ENCODE results near the gene ABI1. TPM values are rescaled to one million over a fixed set of nuclear protein-coding genes. Genes with fewer than 3 reads are reported as not detected.

ABI1 gene
- total and polyA plus RNA-seq, 2 of the 13 experiments (the other 11 are each of a cell fraction or from before 2014, with no cell fraction given): 20.9 to 22.9 TPM

GRCh38 chr10:26854524-26854923, 6.2 kb downstream of the ABI1 start:
- in situ Hi-C loops (cut with HindIII; ENCODE audit: extremely low pct_ligation_motif_present, low pct_unique_long_range_greater_than_20kb) (no loop called here), intact Hi-C loops (cut with micrococcal nuclease; ENCODE audit: unreplicated experiment) (no loop called here)
- no peaks in the 10 kb centered on the region for H3K36me3 ChIP-seq (replicated peaks in 1 of 2; ENCODE audit: control insufficient read depth in 1 of 2, insufficient read depth in 2 of 2, low read length in 2 of 2)
- TF ChIP-seq RELA (CRISPR knock-in tag; IDR thresholded peaks at IDR 0.05) (no peak), ZZZ3 (CRISPR knock-in tag; IDR thresholded peaks at IDR 0.05; ENCODE audit: borderline replicate concordance) (no peak), ARNT2 (CRISPR knock-in tag; IDR thresholded peaks at IDR 0.05; ENCODE audit: low read depth) (no peak), TEAD3 (CRISPR knock-in tag; optimal IDR thresholded peaks at IDR 0.05; ENCODE audit: borderline replicate concordance) (peak; percentile 46), EEA1 (CRISPR knock-in tag; IDR thresholded peaks at IDR 0.05; ENCODE audit: borderline replicate concordance) (no peak)
- WGBS (ENCODE audit: low lambda C conversion rate): 0% methylated on average over 1 of the region's 1 CpG
- peak; percentile 29 for DNase-seq (ENCODE audit: low spot score)
- H3K9me3 ChIP-seq (ENCODE audit: low read length): no peaks in the 10 kb centered on the region
- peak overlapping the region; percentile 31; the same call in 1 of the 2 replicates for H3K4me2 ChIP-seq (ENCODE audit: low read depth, low read length)
- H3K4me1 ChIP-seq (ENCODE audit: insufficient read depth, low read length): peaks cover 51% of the 10 kb centered on the region
- no peak overlapping the region for H3K9ac ChIP-seq (ENCODE audit: insufficient read depth, low read depth, low read length)
- no peak for FAIRE-seq
- peaks cover 88% of the 10 kb centered on the region for H3K79me2 ChIP-seq (ENCODE audit: insufficient read depth, low read length)
- BruUV-seq (replicated peaks): no TSS peak
- H3K4me3 ChIP-seq (replicated peaks in 1 of 3; ENCODE audit: insufficient read depth in 1 of 3, low read depth in 2 of 3, low read length in 3 of 3): no peak overlapping the region
- H2AFZ ChIP-seq (ENCODE audit: low read length): no peak overlapping the region
- CTCF ChIA-PET (ENCODE audit: low intra/inter-chr PET ratio, low total read pairs): no interaction called here
- ATAC-seq: peak; percentile 71
- peak overlapping the region; percentile 16 for H3K27ac ChIP-seq (ENCODE audit: extremely low read length, insufficient read depth, low read length)
- H4K20me1 ChIP-seq (ENCODE audit: insufficient read depth, low read length): peaks cover 17% of the 10 kb centered on the region
- POLR2A ChIA-PET: no interaction called here
- no peaks in the 10 kb centered on the region; a peak in 1 of 5 replicates for H3K27me3 ChIP-seq (ENCODE audit: control insufficient read depth in 1 of 2, insufficient read depth in 2 of 2, low read length in 2 of 2)

- POLR2A ChIA-PET: no interaction called here
- ATAC-seq: no peak
- TF ChIP-seq FOXK1 (CRISPR knock-in tag; IDR thresholded peaks at IDR 0.05; ENCODE audit: borderline replicate concordance, low read depth): no peak
- TF ChIP-seq NBN (conservative IDR thresholded peaks at IDR 0.05): no peak
- no peak for TF ChIP-seq ZKSCAN5 (CRISPR knock-in tag; IDR thresholded peaks at IDR 0.05)
- TF ChIP-seq ZSCAN22 (CRISPR knock-in tag; IDR thresholded peaks at IDR 0.05): no peak
- no peak for TF ChIP-seq CBX1 (IDR thresholded peaks at IDR 0.05; ENCODE audit: low read depth)
- no peak for TF ChIP-seq USF2 (IDR thresholded peaks at IDR 0.05; ENCODE audit: low read depth, low read length)
- no peak for TF ChIP-seq USF2 (CRISPR knock-in tag; IDR thresholded peaks at IDR 0.05; ENCODE audit: borderline replicate concordance)
- TF ChIP-seq PAXIP1 (CRISPR knock-in tag; conservative IDR thresholded peaks at IDR 0.05): no peak
- no peak for TF ChIP-seq KDM2A (CRISPR knock-in tag; IDR thresholded peaks at IDR 0.05; ENCODE audit: borderline replicate concordance, low read depth)
Measured at GRCh38 chr10:26844396-26844975, 16.3 kb downstream of the ABI1 start.

More at GRCh38 chr10:26844396-26844975, 16.3 kb downstream of the ABI1 start:
- H3K9me3 ChIP-seq (ENCODE audit: low read length): no peaks in the 10 kb centered on the region
- H3K4me2 ChIP-seq (ENCODE audit: low read depth, low read length): no peak overlapping the region
- DNase-seq (ENCODE audit: low spot score) (no peak), FAIRE-seq (no peak)
- 94% methylated on average over 5 of the region's 5 CpGs for WGBS (ENCODE audit: low lambda C conversion rate)
- intact Hi-C loops (cut with micrococcal nuclease; ENCODE audit: unreplicated experiment) (no loop called here), in situ Hi-C loops (cut with HindIII; ENCODE audit: extremely low pct_ligation_motif_present, low pct_unique_long_range_greater_than_20kb) (no loop called here)
- no peaks in the 10 kb centered on the region; the same call in 1 of the 2 replicates for H3K4me1 ChIP-seq (ENCODE audit: insufficient read depth, low read length)
- no peak overlapping the region for H3K4me3 ChIP-seq (replicated peaks in 1 of 3; ENCODE audit: insufficient read depth in 1 of 3, low read depth in 2 of 3, low read length in 3 of 3)
- CTCF ChIA-PET (ENCODE audit: low intra/inter-chr PET ratio, low total read pairs): no interaction called here
- H3K9ac ChIP-seq (ENCODE audit: insufficient read depth, low read depth, low read length): no peak overlapping the region
- H2AFZ ChIP-seq (ENCODE audit: low read length): no peak overlapping the region
- no peak overlapping the region for H3K27ac ChIP-seq (ENCODE audit: extremely low read length, insufficient read depth, low read length)
- 0 out of 2 replicates have a peak, but pooled peaks cover 10% of the 10 kb centered on the region for H4K20me1 ChIP-seq (ENCODE audit: insufficient read depth, low read length)
- H3K36me3 ChIP-seq (replicated peaks in 1 of 2; ENCODE audit: control insufficient read depth in 1 of 2, insufficient read depth in 2 of 2, low read length in 2 of 2): no peaks in the 10 kb centered on the region
- H3K27me3 ChIP-seq (ENCODE audit: control insufficient read depth in 1 of 2, insufficient read depth in 2 of 2, low read length in 2 of 2): no peaks in the 10 kb centered on the region
- no TSS peak for BruUV-seq (replicated peaks)
- H3K79me2 ChIP-seq (ENCODE audit: insufficient read depth, low read length): peaks cover 63% of the 10 kb centered on the region
